ENCODE results near the gene TIMELESS.
A peak's percentile ranks its signal among the peaks of the same experiment; 100 is the strongest.
"Not testable (repeated sequence)": the region's sequence is repeated elsewhere in the genome, so short reads cannot be mapped to it uniquely, and the experiment has no call there.

TIMELESS gene

GRCh38 chr12:56468216-56469006, 19.2 kb upstream of the TIMELESS start, which contains the start of gene SPRYD4:
SPRYD4 (plus strand) TSS chr12:56468578; CDS start chr12:56468592, 14 bp downstream.
- DNase-seq: peak; percentile 90 to 93

- DNase-seq: no peak
These were observed 13.3 kb upstream of the TIMELESS start for GRCh38 chr12:56462565-56462964.

GRCh38 chr12:56461235-56462159, 12.3 kb upstream of the TIMELESS start:
- DNase-seq: no peak

GRCh38 chr12:56457817-56458216, 8.6 kb upstream of the TIMELESS start:
- no peak for DNase-seq

GRCh38 chr12:56454557-56454956, 5.3 kb upstream of the TIMELESS start, which contains the start of gene MIP:
MIP (minus strand) TSS chr12:56454657; CDS start chr12:56454613, 44 bp downstream.
- no peak for DNase-seq

GRCh38 chr12:56451147-56451546, 1.9 kb upstream of the TIMELESS start:
- no peak for DNase-seq

GRCh38 chr12:56450241-56450640, 1.0 kb upstream of the TIMELESS start:
- no peak for DNase-seq

GRCh38 chr12:56449622-56449984, 377 bp upstream of the TIMELESS start:
- DNase-seq: no peak

- not testable (repeated sequence) for DNase-seq
These were observed 6.0 kb downstream of the TIMELESS start for GRCh38 chr12:56443208-56443607.

GRCh38 chr12:56437430-56438176, 11.6 kb downstream of the TIMELESS start:
- no peak for DNase-seq

GRCh38 chr12:56434828-56435227, 14.4 kb downstream of the TIMELESS start:
- no peak for DNase-seq

- DNase-seq: no peak
These were observed 17.4 kb downstream of the TIMELESS start for GRCh38 chr12:56431850-56432249.

GRCh38 chr12:56431288-56431687, 17.9 kb downstream of the TIMELESS start:
- no peak for DNase-seq

- DNase-seq: no peak
These were observed 23.2 kb downstream of the TIMELESS start for GRCh38 chr12:56425940-56426438.

- no peak for DNase-seq
These were observed 24.0 kb downstream of the TIMELESS start for GRCh38 chr12:56425193-56425592.

- DNase-seq: no peak
These were observed 28.8 kb downstream of the TIMELESS start for GRCh38 chr12:56420411-56420810.

- DNase-seq: no peak
These were observed 31.5 kb downstream of the TIMELESS start for GRCh38 chr12:56417739-56418138.

- no peak for DNase-seq
These were observed 34.8 kb downstream of the TIMELESS start for GRCh38 chr12:56414401-56414800.

GRCh38 chr12:56413392-56413791, 35.8 kb downstream of the TIMELESS start:
- DNase-seq: no peak

GRCh38 chr12:56411781-56412639, 37.2 kb downstream of the TIMELESS start:
- DNase-seq: no peak

GRCh38 chr12:56410768-56411167, 38.5 kb downstream of the TIMELESS start:
- no peak for DNase-seq
